Measurements from ENCODE around the gene WDR19. TPM values are rescaled to one million over a fixed set of nuclear protein-coding genes. Genes with fewer than 3 reads are reported as not detected.

WDR19 gene
- total RNA-seq, 4 donors from 2014 or later = 23.1 to 57.6 (median 34.7) TPM

GRCh38 chr4:39154009-39154408 lies 28.3 kb upstream of the WDR19 start:
- ATAC-seq = no peak
- Histone ChIP-seq H3K36me3 (no peaks in the 10 kb centered on the region), H3K4me1 (no peaks in the 10 kb centered on the region), H3K4me3 (no peak overlapping the region), H3K27me3 (no peaks in the 10 kb centered on the region), H3K27ac (no peak overlapping the region), H3K9me3 (no peaks in the 10 kb centered on the region)
- TF ChIP-seq POLR2A (IDR thresholded peaks at IDR 0.05) (no peak), POLR2AphosphoS5 (IDR thresholded peaks at IDR 0.05) (no peak), CTCF (IDR thresholded peaks at IDR 0.05) (no peak), EP300 (IDR thresholded peaks at IDR 0.05) (no peak)
- 93 to 95% methylated on average over 2 to 3 of the region's 4 CpGs for WGBS, 2 donors (ENCODE audit: low coverage in 1 of 2)

DNA sequence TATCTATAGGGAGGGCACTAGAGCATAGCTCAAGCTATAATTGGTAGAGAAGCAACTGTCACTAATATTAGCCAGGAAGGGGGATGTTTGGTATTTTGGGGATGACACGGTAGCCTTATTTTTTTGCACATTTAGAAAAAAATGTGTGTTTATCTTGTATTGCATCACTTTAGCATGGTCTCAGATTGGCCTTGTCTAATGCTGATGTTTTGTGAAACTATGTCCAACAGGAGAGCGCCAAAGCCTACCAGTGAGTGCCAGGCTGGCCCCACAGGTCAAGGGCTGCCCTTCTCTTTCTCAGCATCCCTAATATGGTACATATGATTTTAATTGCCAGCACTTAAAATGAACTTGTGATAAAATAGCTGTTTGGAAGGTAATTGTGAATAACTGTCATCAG lies 24.8 kb upstream of the WDR19 start:
- Histone ChIP-seq H3K4me1 (no peaks in the 10 kb centered on the region), H3K9me3 (no peaks in the 10 kb centered on the region), H3K27me3 (no peaks in the 10 kb centered on the region), H3K4me3 (no peak overlapping the region), H3K36me3 (no peaks in the 10 kb centered on the region), H3K27ac (no peak overlapping the region)
- TF ChIP-seq EP300 (IDR thresholded peaks at IDR 0.05) (no peak), CTCF (IDR thresholded peaks at IDR 0.05) (no peak), POLR2AphosphoS5 (IDR thresholded peaks at IDR 0.05) (no peak), POLR2A (IDR thresholded peaks at IDR 0.05) (no peak)
- 80 to 82% methylated on average over 1 of the region's 2 CpGs for WGBS, 2 donors (ENCODE audit: low coverage in 1 of 2)
- ATAC-seq = no peak

DNA sequence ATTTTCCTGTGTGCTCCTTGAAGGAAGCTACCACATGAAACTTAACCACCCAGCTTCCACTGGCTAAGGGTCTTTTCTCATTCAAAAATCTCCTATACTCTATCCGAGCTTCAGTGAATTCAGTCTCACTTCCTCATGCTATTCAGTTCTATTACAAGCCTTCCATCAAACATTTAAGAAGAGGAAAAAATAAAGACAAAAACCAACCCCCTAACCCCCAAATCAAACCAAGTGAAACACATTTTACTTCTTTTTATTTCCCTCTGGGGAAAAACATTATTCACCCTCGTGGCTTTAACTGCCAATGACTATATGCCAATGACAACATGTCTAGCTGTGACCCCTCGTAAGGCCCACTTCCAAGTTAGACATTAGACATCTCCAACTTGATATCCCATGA lies 16.2 kb upstream of the WDR19 start:
- H3K27ac ChIP-seq = no peak overlapping the region
- no peak overlapping the region for H3K4me3 ChIP-seq
- WGBS, 2 donors (ENCODE audit: low coverage in 1 of 2) = 67 to 79% methylated on average over 3 of the region's 3 CpGs
- H3K4me1 ChIP-seq = no peaks in the 10 kb centered on the region
- no peaks in the 10 kb centered on the region for H3K9me3 ChIP-seq
- TF ChIP-seq POLR2AphosphoS5 (IDR thresholded peaks at IDR 0.05) (no peak), EP300 (IDR thresholded peaks at IDR 0.05) (no peak), CTCF (IDR thresholded peaks at IDR 0.05) (no peak), POLR2A (IDR thresholded peaks at IDR 0.05) (no peak)
- ATAC-seq = no peak
- H3K36me3 ChIP-seq = no peaks in the 10 kb centered on the region
- no peaks in the 10 kb centered on the region for H3K27me3 ChIP-seq

DNA sequence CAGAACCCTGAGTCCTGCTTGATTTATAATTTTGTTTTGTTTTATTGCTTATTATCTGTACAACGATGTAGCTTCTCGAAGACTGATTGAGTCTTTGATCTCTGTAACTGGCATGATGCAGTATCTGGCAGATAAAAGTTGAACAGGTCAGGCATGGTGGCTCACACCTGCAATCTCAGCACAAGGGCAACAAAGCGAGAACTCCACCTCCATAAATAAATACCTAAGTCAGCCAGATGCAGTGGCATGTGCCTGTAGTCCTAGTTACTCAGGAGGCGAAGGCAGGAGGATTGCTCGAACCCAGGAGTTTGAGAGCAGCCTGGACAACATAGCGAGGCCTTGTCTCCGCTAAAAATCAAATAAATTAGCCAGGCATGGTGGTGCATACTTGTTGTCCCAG lies 15.7 kb upstream of the WDR19 start:
- H3K36me3 ChIP-seq = no peaks in the 10 kb centered on the region
- H3K4me1 ChIP-seq = no peaks in the 10 kb centered on the region
- H3K9me3 ChIP-seq = no peaks in the 10 kb centered on the region
- no peak for ATAC-seq
- H3K4me3 ChIP-seq = no peak overlapping the region
- 76 to 88% methylated on average over 2 to 7 of the region's 7 CpGs for WGBS, 2 donors (ENCODE audit: low coverage in 1 of 2)
- H3K27ac ChIP-seq = no peak overlapping the region
- no peaks in the 10 kb centered on the region for H3K27me3 ChIP-seq
- TF ChIP-seq POLR2AphosphoS5 (IDR thresholded peaks at IDR 0.05) (no peak), CTCF (IDR thresholded peaks at IDR 0.05) (no peak), POLR2A (IDR thresholded peaks at IDR 0.05) (no peak), EP300 (IDR thresholded peaks at IDR 0.05) (no peak)

GRCh38 chr4:39169426-39169825 lies 12.9 kb upstream of the WDR19 start:
- no peak for ATAC-seq
- TF ChIP-seq CTCF (IDR thresholded peaks at IDR 0.05) = no peak
- no peak for TF ChIP-seq POLR2AphosphoS5 (IDR thresholded peaks at IDR 0.05)
- no peak for TF ChIP-seq EP300 (IDR thresholded peaks at IDR 0.05)
- no peak for TF ChIP-seq POLR2A (IDR thresholded peaks at IDR 0.05)
- Histone ChIP-seq H3K4me1 (no peaks in the 10 kb centered on the region), H3K27me3 (no peaks in the 10 kb centered on the region), H3K4me3 (no peak overlapping the region), H3K9me3 (no peaks in the 10 kb centered on the region), H3K36me3 (no peaks in the 10 kb centered on the region), H3K27ac (no peak overlapping the region)
- 54 to 55% methylated on average over 3 of the region's 3 CpGs for WGBS, 2 donors (ENCODE audit: low coverage in 1 of 2)

Data from gastroesophageal sphincter (tissue), 4 donors.